Ovary (tissue), 3 donors: ENCODE data around the gene RACGAP1.

ENCODE experiments used
- CTCF ChIP-seq, 3 donors: fragments of 450-650 bp in 2 of 3; fragments of 200-600 bp in 1 of 3; IDR thresholded peaks; one replicate each; pipeline versions ENCODE4 v1.5.1 to v1.8.0; 2016 to 2022; ENCODE audit warnings: antibody characterized with exemption in 3 of 3, mild to moderate bottlenecking in 1 of 3
- EP300 ChIP-seq: sonication (generic); formaldehyde crosslinking; IDR thresholded peaks from one replicate; pipeline ENCODE4 v1.6.1; 2017; ENCODE audit warnings: antibody characterized with exemption
- POLR2A ChIP-seq: fragments of 450-650 bp; IDR thresholded peaks from one replicate; pipeline ENCODE4 v1.6.1; 2017; ENCODE audit warnings: antibody characterized with exemption, mild to moderate bottlenecking, moderate library complexity
- donor health status: DM: no; HTN: no; CAD: no.

- TF ChIP-seq EP300 (no peak), CTCF (IDR thresholded peaks at IDR 0.05) (no peak), POLR2A (no peak)
Observed at GRCh38 chr12:49965836-49966235, 59.5 kb downstream of the RACGAP1 start.
